Measurements from ENCODE around the gene ATG5.

Gene ATG5

GRCh38 chr6:106213660-106214289 lies 111.8 kb downstream of the ATG5 start:
- Histone ChIP-seq H3K36me3 (ENCODE audit: control insufficient read depth in 1 of 2, insufficient read depth in 2 of 2, low read length in 2 of 2) (no peaks in the 10 kb centered on the region), H3K4me3 (ENCODE audit: low read depth in 1 of 2, low read length in 2 of 2) (no peak overlapping the region), H3K9me3 (ENCODE audit: control insufficient read depth in 1 of 2, low read length in 2 of 2) (no peaks in the 10 kb centered on the region), H3K4me1 (ENCODE audit: control insufficient read depth in 1 of 2, insufficient read depth in 2 of 2, low read length in 2 of 2) (no peaks in the 10 kb centered on the region), H3K9ac (ENCODE audit: low read depth in 1 of 2, low read length in 2 of 2) (no peak overlapping the region), H3K27me3 (ENCODE audit: control insufficient read depth in 1 of 2, insufficient read depth in 2 of 2, low read length in 2 of 2) (no peaks in the 10 kb centered on the region), H3K27ac (ENCODE audit: low read depth, low read length) (no peak overlapping the region)

- H3K36me3 ChIP-seq (ENCODE audit: control insufficient read depth in 1 of 2, insufficient read depth in 2 of 2, low read length in 2 of 2): no peaks in the 10 kb centered on the region
- no peaks in the 10 kb centered on the region for H3K27me3 ChIP-seq (ENCODE audit: control insufficient read depth in 1 of 2, insufficient read depth in 2 of 2, low read length in 2 of 2)
- no peaks in the 10 kb centered on the region for H3K4me1 ChIP-seq (ENCODE audit: control insufficient read depth in 1 of 2, insufficient read depth in 2 of 2, low read length in 2 of 2)
- H3K4me3 ChIP-seq (ENCODE audit: low read depth in 1 of 2, low read length in 2 of 2): no peak overlapping the region
- no peak overlapping the region for H3K27ac ChIP-seq (ENCODE audit: low read depth, low read length)
- H3K9me3 ChIP-seq (ENCODE audit: control insufficient read depth in 1 of 2, low read length in 2 of 2): no peaks in the 10 kb centered on the region
- H3K9ac ChIP-seq (ENCODE audit: low read depth in 1 of 2, low read length in 2 of 2): no peak overlapping the region
These were observed 113.0 kb downstream of the ATG5 start for GRCh38 chr6:106212576-106212975.

GRCh38 chr6:106206905-106207304 lies 118.7 kb downstream of the ATG5 start:
- Histone ChIP-seq H3K4me3 (ENCODE audit: low read depth in 1 of 2, low read length in 2 of 2) (no peak overlapping the region), H3K9me3 (ENCODE audit: control insufficient read depth in 1 of 2, low read length in 2 of 2) (no peaks in the 10 kb centered on the region)

GRCh38 chr6:106204961-106205360 lies 120.6 kb downstream of the ATG5 start:
- Histone ChIP-seq H3K4me3 (ENCODE audit: low read depth in 1 of 2, low read length in 2 of 2) (no peak overlapping the region), H3K27ac (ENCODE audit: low read depth, low read length) (no peak overlapping the region), H3K4me1 (ENCODE audit: control insufficient read depth in 1 of 2, insufficient read depth in 2 of 2, low read length in 2 of 2) (no peaks in the 10 kb centered on the region), H3K36me3 (ENCODE audit: control insufficient read depth in 1 of 2, insufficient read depth in 2 of 2, low read length in 2 of 2) (peaks cover 3 to 10% of the 10 kb centered on the region in 2 donors), H3K9ac (ENCODE audit: low read depth in 1 of 2, low read length in 2 of 2) (no peak overlapping the region), H3K9me3 (ENCODE audit: control insufficient read depth in 1 of 2, low read length in 2 of 2) (no peaks in the 10 kb centered on the region), H3K27me3 (ENCODE audit: control insufficient read depth in 1 of 2, insufficient read depth in 2 of 2, low read length in 2 of 2) (no peaks in the 10 kb centered on the region)

More at GRCh38 chr6:106206905-106207304, 118.7 kb downstream of the ATG5 start:
- Histone ChIP-seq H3K27ac (ENCODE audit: low read depth, low read length) (no peak overlapping the region), H3K36me3 (ENCODE audit: control insufficient read depth in 1 of 2, insufficient read depth in 2 of 2, low read length in 2 of 2) (no peaks in the 10 kb centered on the region), H3K4me1 (ENCODE audit: control insufficient read depth in 1 of 2, insufficient read depth in 2 of 2, low read length in 2 of 2) (no peaks in the 10 kb centered on the region), H3K9ac (ENCODE audit: low read depth in 1 of 2, low read length in 2 of 2) (no peak overlapping the region), H3K27me3 (ENCODE audit: control insufficient read depth in 1 of 2, insufficient read depth in 2 of 2, low read length in 2 of 2) (no peaks in the 10 kb centered on the region)

GRCh38 chr6:106199998-106200397 lies 125.6 kb downstream of the ATG5 start:
- Histone ChIP-seq H3K27me3 (ENCODE audit: control insufficient read depth in 1 of 2, insufficient read depth in 2 of 2, low read length in 2 of 2) (no peaks in the 10 kb centered on the region), H3K27ac (ENCODE audit: low read depth, low read length) (no peak overlapping the region), H3K4me1 (ENCODE audit: control insufficient read depth in 1 of 2, insufficient read depth in 2 of 2, low read length in 2 of 2) (peaks cover 0 to under 1% of the 10 kb centered on the region in 2 donors), H3K4me3 (ENCODE audit: low read depth in 1 of 2, low read length in 2 of 2) (no peak overlapping the region), H3K9ac (ENCODE audit: low read depth in 1 of 2, low read length in 2 of 2) (no peak overlapping the region), H3K9me3 (ENCODE audit: control insufficient read depth in 1 of 2, low read length in 2 of 2) (no peaks in the 10 kb centered on the region), H3K36me3 (ENCODE audit: control insufficient read depth in 1 of 2, insufficient read depth in 2 of 2, low read length in 2 of 2) (peaks cover 3 to 12% of the 10 kb centered on the region in 2 donors)

GRCh38 chr6:106199331-106199730 lies 126.2 kb downstream of the ATG5 start:
- H3K27ac ChIP-seq (ENCODE audit: low read depth, low read length): no peak overlapping the region
- H3K9me3 ChIP-seq (ENCODE audit: control insufficient read depth in 1 of 2, low read length in 2 of 2): no peaks in the 10 kb centered on the region
- no peak overlapping the region for H3K9ac ChIP-seq (ENCODE audit: low read depth in 1 of 2, low read length in 2 of 2)
- H3K27me3 ChIP-seq (ENCODE audit: control insufficient read depth in 1 of 2, insufficient read depth in 2 of 2, low read length in 2 of 2): no peaks in the 10 kb centered on the region
- H3K4me1 ChIP-seq (ENCODE audit: control insufficient read depth in 1 of 2, insufficient read depth in 2 of 2, low read length in 2 of 2): peaks cover 0 to 5% of the 10 kb centered on the region in 2 donors
- peaks cover 3 to 12% of the 10 kb centered on the region in 2 donors for H3K36me3 ChIP-seq (ENCODE audit: control insufficient read depth in 1 of 2, insufficient read depth in 2 of 2, low read length in 2 of 2)
- no peak overlapping the region for H3K4me3 ChIP-seq (ENCODE audit: low read depth in 1 of 2, low read length in 2 of 2)

GRCh38 chr6:106197441-106197840 lies 128.1 kb downstream of the ATG5 start:
- H3K9ac ChIP-seq (ENCODE audit: low read depth in 1 of 2, low read length in 2 of 2): no peak overlapping the region

GRCh38 chr6:106194949-106195921 lies 130.3 kb downstream of the ATG5 start:
- Histone ChIP-seq H3K27ac (ENCODE audit: low read depth, low read length) (no peak overlapping the region), H3K4me1 (ENCODE audit: control insufficient read depth in 1 of 2, insufficient read depth in 2 of 2, low read length in 2 of 2) (peaks cover 0 to 5% of the 10 kb centered on the region in 2 donors), H3K4me3 (ENCODE audit: low read depth in 1 of 2, low read length in 2 of 2) (no peak overlapping the region), H3K36me3 (ENCODE audit: control insufficient read depth in 1 of 2, insufficient read depth in 2 of 2, low read length in 2 of 2) (peaks cover 0 to 4% of the 10 kb centered on the region in 2 donors), H3K9me3 (ENCODE audit: control insufficient read depth in 1 of 2, low read length in 2 of 2) (no peaks in the 10 kb centered on the region), H3K27me3 (ENCODE audit: control insufficient read depth in 1 of 2, insufficient read depth in 2 of 2, low read length in 2 of 2) (no peaks in the 10 kb centered on the region), H3K9ac (ENCODE audit: low read depth in 1 of 2, low read length in 2 of 2) (no peak overlapping the region)

More at GRCh38 chr6:106197441-106197840, 128.1 kb downstream of the ATG5 start:
- Histone ChIP-seq H3K9me3 (ENCODE audit: control insufficient read depth in 1 of 2, low read length in 2 of 2) (no peaks in the 10 kb centered on the region), H3K4me1 (ENCODE audit: control insufficient read depth in 1 of 2, insufficient read depth in 2 of 2, low read length in 2 of 2) (peaks cover 0 to 5% of the 10 kb centered on the region in 2 donors), H3K27ac (ENCODE audit: low read depth, low read length) (no peak overlapping the region), H3K4me3 (ENCODE audit: low read depth in 1 of 2, low read length in 2 of 2) (no peak overlapping the region), H3K36me3 (ENCODE audit: control insufficient read depth in 1 of 2, insufficient read depth in 2 of 2, low read length in 2 of 2) (peaks cover 3 to 12% of the 10 kb centered on the region in 2 donors), H3K27me3 (ENCODE audit: control insufficient read depth in 1 of 2, insufficient read depth in 2 of 2, low read length in 2 of 2) (no peaks in the 10 kb centered on the region)

- H3K9ac ChIP-seq (ENCODE audit: low read depth in 1 of 2, low read length in 2 of 2): no peak overlapping the region
- H3K4me1 ChIP-seq (ENCODE audit: control insufficient read depth in 1 of 2, insufficient read depth in 2 of 2, low read length in 2 of 2): peaks cover 0 to 8% of the 10 kb centered on the region in 2 donors
- no peak overlapping the region for H3K4me3 ChIP-seq (ENCODE audit: low read depth in 1 of 2, low read length in 2 of 2)
- no peaks in the 10 kb centered on the region for H3K36me3 ChIP-seq (ENCODE audit: control insufficient read depth in 1 of 2, insufficient read depth in 2 of 2, low read length in 2 of 2)
- no peak overlapping the region for H3K27ac ChIP-seq (ENCODE audit: low read depth, low read length)
- no peaks in the 10 kb centered on the region for H3K9me3 ChIP-seq (ENCODE audit: control insufficient read depth in 1 of 2, low read length in 2 of 2)
- no peaks in the 10 kb centered on the region for H3K27me3 ChIP-seq (ENCODE audit: control insufficient read depth in 1 of 2, insufficient read depth in 2 of 2, low read length in 2 of 2)
These were observed 132.7 kb downstream of the ATG5 start for GRCh38 chr6:106192824-106193223.
